GM13976 (cell line): Measurements from ENCODE around the gene CIAO2B.

Experiments used
- DNase-seq: peaks from one replicate; pipeline ENCODE4 v3.0.0; 2012; ENCODE audit warnings: low spot score
- in situ Hi-C: fragments of 300-500 bp; cut with MboI; formaldehyde crosslinking; loops from one replicate; pipeline ENCODE4 v1.12.0; 2022; ENCODE audit warnings: low sequenced_read_pairs, mixed read lengths, inconsistent platforms; ENCODE audit not compliant: unreplicated experiment
- TF ChIP-seq, protein P1 (sequence below): IDR thresholded peaks from 2 replicates; pipeline ENCODE4 v1.5.1; 2012; ENCODE audit warnings: borderline replicate concordance, mild to moderate bottlenecking; ENCODE audit not compliant: insufficient read depth; ENCODE audit errors: extremely low read depth, missing control alignments, control extremely low read depth

CIAO2B gene

GRCh38 chr16:66905633-66906539, 28.3 kb downstream of the CIAO2B start:
- in situ Hi-C loops = no loop called here
- no peak for DNase-seq

DNA sequence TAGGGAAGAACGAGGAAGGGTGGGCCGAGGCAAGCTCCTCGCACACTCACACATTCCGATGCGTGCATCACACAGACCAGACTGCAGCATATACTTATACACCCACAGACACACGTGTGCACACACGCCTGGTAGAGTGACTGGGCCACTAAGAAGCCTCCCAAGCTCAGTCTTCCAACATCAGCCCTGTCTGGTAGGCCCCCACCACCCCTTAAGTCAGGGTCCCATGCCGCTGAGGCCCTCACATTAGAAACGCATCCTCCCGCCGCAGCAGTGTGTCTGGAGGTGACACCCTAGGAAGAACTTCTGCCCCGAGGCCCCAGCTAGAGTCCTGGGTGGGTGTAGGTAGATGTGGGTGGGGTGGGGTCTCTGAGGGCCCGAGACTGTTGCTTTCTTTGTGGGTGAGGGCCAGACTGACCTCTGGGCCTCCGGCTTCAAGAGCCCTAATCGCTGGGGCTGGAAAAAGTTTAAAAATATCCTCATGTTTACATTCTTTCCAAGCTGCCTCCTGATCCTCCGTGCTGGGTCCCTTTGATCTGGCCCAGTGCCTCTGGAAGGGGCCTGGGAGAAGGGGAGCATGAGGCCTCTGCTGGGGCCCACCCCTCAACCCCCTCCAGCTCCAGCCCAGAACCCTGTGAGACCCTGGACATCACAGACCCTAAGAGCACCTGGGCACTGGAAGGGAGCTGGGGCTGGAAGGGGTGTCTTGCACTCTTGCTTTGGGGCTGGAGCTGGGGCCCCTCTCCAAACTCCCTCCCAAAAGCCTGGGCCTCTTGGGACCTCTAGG, 29.2 kb downstream of the CIAO2B start:
- TF ChIP-seq, protein P1, sequence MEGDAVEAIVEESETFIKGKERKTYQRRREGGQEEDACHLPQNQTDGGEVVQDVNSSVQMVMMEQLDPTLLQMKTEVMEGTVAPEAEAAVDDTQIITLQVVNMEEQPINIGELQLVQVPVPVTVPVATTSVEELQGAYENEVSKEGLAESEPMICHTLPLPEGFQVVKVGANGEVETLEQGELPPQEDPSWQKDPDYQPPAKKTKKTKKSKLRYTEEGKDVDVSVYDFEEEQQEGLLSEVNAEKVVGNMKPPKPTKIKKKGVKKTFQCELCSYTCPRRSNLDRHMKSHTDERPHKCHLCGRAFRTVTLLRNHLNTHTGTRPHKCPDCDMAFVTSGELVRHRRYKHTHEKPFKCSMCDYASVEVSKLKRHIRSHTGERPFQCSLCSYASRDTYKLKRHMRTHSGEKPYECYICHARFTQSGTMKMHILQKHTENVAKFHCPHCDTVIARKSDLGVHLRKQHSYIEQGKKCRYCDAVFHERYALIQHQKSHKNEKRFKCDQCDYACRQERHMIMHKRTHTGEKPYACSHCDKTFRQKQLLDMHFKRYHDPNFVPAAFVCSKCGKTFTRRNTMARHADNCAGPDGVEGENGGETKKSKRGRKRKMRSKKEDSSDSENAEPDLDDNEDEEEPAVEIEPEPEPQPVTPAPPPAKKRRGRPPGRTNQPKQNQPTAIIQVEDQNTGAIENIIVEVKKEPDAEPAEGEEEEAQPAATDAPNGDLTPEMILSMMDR = no peak
- no peak for DNase-seq
- in situ Hi-C loops = no loop called here

More at GRCh38 chr16:66905633-66906539, 28.3 kb downstream of the CIAO2B start:
- TF ChIP-seq, protein P1 = no peak

GRCh38 chr16:66904428-66904845, 29.8 kb downstream of the CIAO2B start:
- DNase-seq = no peak
- TF ChIP-seq, protein P1 = no peak
- in situ Hi-C loops = no loop called here

GRCh38 chr16:66903544-66904427, 30.4 kb downstream of the CIAO2B start:
- in situ Hi-C loops = no loop called here
- TF ChIP-seq, protein P1 = no peak
- DNase-seq = no peak

DNA sequence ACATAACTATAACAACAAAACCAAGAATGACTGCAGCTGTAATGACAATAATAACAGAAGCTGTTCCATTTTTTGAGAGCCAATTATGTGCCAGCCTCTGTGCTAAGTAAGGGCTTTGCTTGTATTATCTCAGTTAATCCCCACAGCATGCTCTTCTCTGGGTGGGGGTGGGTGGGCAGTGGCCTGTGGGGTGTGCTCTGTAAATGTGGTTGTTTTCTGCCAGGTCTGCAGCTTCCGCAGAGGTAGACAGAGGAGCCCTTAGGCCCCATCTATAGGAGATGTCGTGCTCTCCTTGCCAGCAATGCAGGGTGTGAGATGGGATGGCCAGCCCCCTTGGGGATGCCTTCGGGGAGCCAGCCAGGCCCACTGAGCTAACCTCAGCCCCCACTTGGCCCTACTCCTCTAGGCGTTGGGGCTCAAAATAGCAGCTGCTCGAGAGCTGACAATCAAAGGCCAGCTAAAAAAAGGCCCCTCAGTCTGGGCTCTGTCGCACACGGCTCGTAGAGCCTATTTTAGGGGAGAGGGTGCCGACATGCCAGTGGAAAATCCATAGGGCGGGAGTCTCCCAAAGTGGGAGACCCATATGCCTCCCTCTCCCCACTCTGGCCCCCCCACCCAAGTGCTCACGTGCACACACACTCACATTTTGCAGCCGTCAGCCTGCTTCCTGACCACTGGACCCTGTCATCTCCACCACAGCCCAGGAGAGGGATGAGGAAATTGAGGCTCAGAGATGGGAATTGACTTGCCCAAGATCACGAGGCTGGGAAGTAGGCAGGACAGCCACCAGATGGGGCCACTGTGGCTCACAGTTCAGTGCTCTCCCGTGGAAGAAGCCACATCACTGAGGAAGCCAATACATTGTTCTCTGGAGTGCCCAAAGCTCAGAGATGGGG, 31.3 kb downstream of the CIAO2B start:
- no peak for DNase-seq
- TF ChIP-seq, protein P1 = no peak
- in situ Hi-C loops = no loop called here
